Measurements from ENCODE around the gene SMIM1. TPM values are rescaled to one million over a fixed set of nuclear protein-coding genes. Genes with fewer than 3 reads are reported as not detected.

SMIM1 gene
- total RNA-seq, 1 donor from 2014 or later: 6.6 TPM

GRCh38 chr1:3785456-3786157, 13.1 kb downstream of the SMIM1 start:
- peaks cover 57% of the 10 kb centered on the region for H4K20me1 ChIP-seq (ENCODE audit: insufficient read depth, low read length)
- no peak overlapping the region for H3K9ac ChIP-seq (ENCODE audit: low read length)
- H3K27me3 Mint-ChIP-seq (ENCODE audit: low read depth, unreplicated experiment): no peaks in the 10 kb centered on the region
- DNase-seq (ENCODE audit: low read depth): no peak
- no peak overlapping the region for H3K4me2 ChIP-seq (ENCODE audit: low read length)
- no peak overlapping the region for H3K4me3 ChIP-seq (ENCODE audit: insufficient read depth, low read depth, low read length)
- H3K4me1 ChIP-seq (ENCODE audit: insufficient read depth, low read length): no peaks in the 10 kb centered on the region
- FAIRE-seq: no peak
- peaks cover 35% of the 10 kb centered on the region for H3K79me2 ChIP-seq (ENCODE audit: insufficient read depth, low read length)
- no peaks in the 10 kb centered on the region for H3K9me3 Mint-ChIP-seq (ENCODE audit: unreplicated experiment)
- peaks cover 19% of the 10 kb centered on the region for H3K36me3 Mint-ChIP-seq (ENCODE audit: low read depth, unreplicated experiment)
- H3K27ac ChIP-seq (ENCODE audit: low read depth, low read length): no peak overlapping the region
- TF ChIP-seq CTCF (IDR thresholded peaks at IDR 0.05; ENCODE audit: insufficient read depth, low read depth, low read length): no peak
- TF ChIP-seq EZH2 (IDR thresholded peaks at IDR 0.05; ENCODE audit: insufficient read depth, low read length): no peak
- no peaks in the 10 kb centered on the region for H3K27me3 ChIP-seq (ENCODE audit: insufficient read depth, low read length)
- no peak overlapping the region for H2AFZ ChIP-seq (ENCODE audit: low read depth, low read length)
- H3K4me1 Mint-ChIP-seq (ENCODE audit: low read depth, unreplicated experiment): peaks cover 7% of the 10 kb centered on the region
- no peaks in the 10 kb centered on the region for H3K9me3 ChIP-seq (ENCODE audit: insufficient read depth, low read depth, low read length)
- H3K36me3 ChIP-seq (ENCODE audit: insufficient read depth, low read length): peaks cover 16% of the 10 kb centered on the region
- no peak overlapping the region for H3K4me3 Mint-ChIP-seq (ENCODE audit: unreplicated experiment)
- H3K27ac Mint-ChIP-seq (ENCODE audit: unreplicated experiment): no peak overlapping the region

GRCh38 chr1:3786468-3787348, 14.2 kb downstream of the SMIM1 start:
- FAIRE-seq: no peak
- H3K36me3 Mint-ChIP-seq (ENCODE audit: low read depth, unreplicated experiment): peaks cover 15% of the 10 kb centered on the region
- peaks cover 7% of the 10 kb centered on the region for H3K4me1 Mint-ChIP-seq (ENCODE audit: low read depth, unreplicated experiment)
- H3K27ac Mint-ChIP-seq (ENCODE audit: unreplicated experiment): no peak overlapping the region
- Histone ChIP-seq H3K4me3 (ENCODE audit: insufficient read depth, low read depth, low read length) (no peak overlapping the region), H3K4me1 (ENCODE audit: insufficient read depth, low read length) (no peaks in the 10 kb centered on the region), H4K20me1 (ENCODE audit: insufficient read depth, low read length) (peaks cover 65% of the 10 kb centered on the region), H2AFZ (ENCODE audit: low read depth, low read length) (no peak overlapping the region), H3K36me3 (ENCODE audit: insufficient read depth, low read length) (peaks cover 11% of the 10 kb centered on the region), H3K4me2 (ENCODE audit: low read length) (no peak overlapping the region), H3K79me2 (ENCODE audit: insufficient read depth, low read length) (peaks cover 42% of the 10 kb centered on the region), H3K27me3 (ENCODE audit: insufficient read depth, low read length) (no peaks in the 10 kb centered on the region), H3K9me3 (ENCODE audit: insufficient read depth, low read depth, low read length) (no peaks in the 10 kb centered on the region), H3K27ac (ENCODE audit: low read depth, low read length) (no peak overlapping the region), H3K9ac (ENCODE audit: low read length) (no peak overlapping the region)
- no peak for DNase-seq (ENCODE audit: low read depth)
- H3K4me3 Mint-ChIP-seq (ENCODE audit: unreplicated experiment): no peak overlapping the region
- no peak for TF ChIP-seq CTCF (IDR thresholded peaks at IDR 0.05; ENCODE audit: insufficient read depth, low read depth, low read length)
- H3K27me3 Mint-ChIP-seq (ENCODE audit: low read depth, unreplicated experiment): no peaks in the 10 kb centered on the region
- no peaks in the 10 kb centered on the region for H3K9me3 Mint-ChIP-seq (ENCODE audit: unreplicated experiment)
